T-helper 1 cell (primary cell): ENCODE results near the gene ALDH1L1.

Source experiments
- DNase-seq, 5 donors: peaks; one replicate each; pipeline ENCODE4 v3.0.0-alpha.2; 2012 to 2020
- total RNA-seq, 4 donors: gene quantifications; one replicate each; lab custom pipeline; 2026; lab: John Stamatoyannopoulos, UW

Gene ALDH1L1
- total RNA-seq = 0 reads per million in 4 donors

DNA sequence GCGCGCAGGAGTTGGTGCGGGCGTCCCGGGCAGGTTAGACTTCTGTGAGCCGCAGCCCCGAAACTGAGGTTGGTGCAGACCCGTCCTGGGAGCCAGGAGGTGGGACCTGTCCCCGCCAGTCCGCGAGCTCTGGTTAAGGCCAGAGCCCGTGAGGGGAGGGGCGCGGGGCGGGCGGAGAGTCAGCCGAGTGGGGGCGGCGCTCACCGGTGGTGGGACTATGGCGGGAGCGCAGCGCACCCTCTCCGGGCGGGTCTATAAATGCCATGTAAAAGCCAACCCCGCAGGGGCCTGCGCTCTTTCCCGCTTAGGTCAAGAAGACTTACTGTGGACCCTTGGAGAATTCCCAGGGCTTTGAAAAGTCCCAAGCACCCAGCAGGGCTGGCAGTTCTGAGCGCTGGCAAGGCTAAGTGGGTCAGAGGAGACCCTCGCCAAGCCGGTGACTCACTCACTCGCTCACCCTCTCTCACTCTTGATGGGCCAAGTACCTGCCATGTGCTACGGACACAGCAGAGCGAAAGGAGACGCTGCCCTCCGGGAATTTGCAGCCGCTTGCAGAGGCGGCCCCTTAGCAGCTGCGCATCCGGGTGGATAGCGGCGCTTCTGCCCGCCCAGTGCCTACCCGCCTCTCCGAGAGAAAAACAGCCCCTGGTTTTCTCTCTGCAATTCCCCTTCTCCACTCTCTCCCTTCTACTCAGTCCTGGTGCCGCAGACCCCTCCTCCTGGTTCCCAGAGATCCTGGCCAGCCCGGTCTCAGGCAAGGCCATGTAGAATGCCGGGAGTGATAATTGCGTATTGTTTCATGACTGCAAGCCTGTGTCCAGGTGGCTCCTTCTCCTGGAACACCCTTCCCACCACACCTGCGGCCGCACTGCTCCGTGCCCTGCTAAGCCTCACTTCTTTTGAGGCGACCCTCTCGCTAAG is at the start of gene ALDH1L1:
ALDH1L1 (minus strand) TSS at position 110 of the 921 bp plus-strand sequence. CDS start 19,607 bp downstream, outside the sequence.
- DNase-seq = no peak

GRCh38 chr3:126226374-126226773 is 46.0 kb upstream of the ALDH1L1 start:
- no peak for DNase-seq

GRCh38 chr3:126216416-126216815 is 36.0 kb upstream of the ALDH1L1 start:
- DNase-seq = no peak

DNA sequence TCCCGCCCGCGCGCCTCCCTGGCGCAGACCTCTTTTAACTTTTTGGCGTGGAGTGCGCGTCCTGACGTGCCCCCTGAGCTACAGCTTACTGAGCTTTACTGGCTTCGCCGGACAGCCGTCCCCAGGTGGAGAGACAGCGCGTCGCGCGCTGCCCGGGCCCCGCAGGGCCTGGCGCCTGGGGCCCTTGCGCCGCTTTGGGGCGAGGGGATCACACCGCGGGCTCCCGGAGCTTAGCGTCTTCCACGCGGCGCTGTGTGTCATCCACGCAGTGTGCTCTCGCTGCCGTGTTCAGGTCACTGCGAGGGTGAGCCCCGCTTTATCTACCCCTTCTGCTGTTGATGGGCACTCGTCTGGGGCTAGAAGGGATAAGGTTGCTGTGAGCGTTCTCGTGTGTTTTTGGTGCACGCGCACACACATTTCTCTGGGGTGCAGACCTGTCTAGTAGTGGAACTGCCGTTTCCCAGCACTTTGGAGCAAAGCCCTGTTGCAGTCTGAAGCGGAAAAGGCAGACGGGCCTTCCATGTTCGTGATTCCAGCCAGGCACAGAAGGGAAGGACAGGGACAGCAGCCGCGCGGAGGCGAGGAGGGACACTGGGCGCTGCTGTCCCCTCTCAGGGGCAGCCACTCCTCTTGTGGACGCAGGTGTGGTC is 33.1 kb upstream of the ALDH1L1 start:
- DNase-seq = no peak

DNA sequence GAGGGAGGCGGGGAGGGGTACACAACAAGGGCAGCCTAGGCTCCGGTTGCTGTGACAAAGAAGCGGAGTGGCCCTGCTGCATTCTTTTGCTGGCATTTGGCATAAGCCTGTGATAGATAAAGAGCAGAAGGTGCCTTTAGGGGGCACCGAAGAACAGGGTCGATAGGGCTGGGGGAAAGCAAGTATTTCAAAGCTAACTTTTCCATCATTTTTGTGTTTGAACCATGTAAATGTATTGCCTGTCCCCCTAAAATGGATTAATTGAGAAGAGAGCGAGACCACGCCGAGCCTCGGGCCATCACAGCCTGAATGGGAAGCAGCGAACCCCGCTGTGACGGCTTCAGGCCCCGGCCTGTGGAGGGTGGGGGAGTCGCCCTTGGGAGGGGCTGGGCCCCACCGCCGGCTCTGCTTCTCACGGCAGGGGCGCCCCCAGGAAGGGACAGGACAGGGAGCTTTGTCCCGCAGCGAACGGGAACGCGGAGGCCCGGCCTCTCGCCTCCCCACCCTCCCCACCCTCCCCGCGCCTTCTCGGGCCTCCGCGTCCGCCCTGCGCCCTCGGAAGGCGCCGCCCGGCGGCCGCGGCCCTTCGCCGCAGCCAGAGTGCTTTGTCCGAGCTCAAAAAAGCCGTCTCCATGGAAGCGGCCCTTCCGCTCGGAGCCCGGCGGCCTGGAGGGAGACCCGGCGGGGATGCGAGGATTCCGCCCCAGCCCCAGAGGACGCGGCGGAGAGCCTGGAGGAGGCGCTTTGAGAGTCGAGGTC is 32.4 kb upstream of the ALDH1L1 start:
- no peak for DNase-seq

GRCh38 chr3:126212250-126212619 is 31.8 kb upstream of the ALDH1L1 start:
- DNase-seq = no peak

DNA sequence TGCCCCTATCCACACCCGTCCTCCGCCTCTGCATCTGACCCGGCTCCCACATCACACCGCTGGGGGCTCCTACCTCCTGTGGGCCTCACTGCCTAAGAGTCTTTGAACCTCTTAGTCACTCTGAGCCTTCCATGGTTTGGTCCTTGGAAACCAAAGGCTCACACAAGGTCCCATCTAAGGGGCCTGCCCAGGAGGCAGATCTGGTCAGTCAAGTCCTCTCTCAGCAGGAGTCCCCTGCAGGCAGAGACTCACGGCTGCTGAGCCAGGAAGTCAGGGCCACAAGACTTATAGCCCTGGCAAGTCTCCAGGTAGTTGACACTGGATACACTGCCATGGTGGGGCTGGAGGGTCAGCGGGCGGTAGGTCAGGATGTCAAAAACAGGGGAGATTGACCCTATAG is 31.2 kb upstream of the ALDH1L1 start:
- DNase-seq = no peak

- no peak for DNase-seq
Measured at GRCh38 chr3:126210606-126211005, 30.2 kb upstream of the ALDH1L1 start.

- DNase-seq = no peak
Measured at GRCh38 chr3:126209741-126210140, 29.4 kb upstream of the ALDH1L1 start.

DNA sequence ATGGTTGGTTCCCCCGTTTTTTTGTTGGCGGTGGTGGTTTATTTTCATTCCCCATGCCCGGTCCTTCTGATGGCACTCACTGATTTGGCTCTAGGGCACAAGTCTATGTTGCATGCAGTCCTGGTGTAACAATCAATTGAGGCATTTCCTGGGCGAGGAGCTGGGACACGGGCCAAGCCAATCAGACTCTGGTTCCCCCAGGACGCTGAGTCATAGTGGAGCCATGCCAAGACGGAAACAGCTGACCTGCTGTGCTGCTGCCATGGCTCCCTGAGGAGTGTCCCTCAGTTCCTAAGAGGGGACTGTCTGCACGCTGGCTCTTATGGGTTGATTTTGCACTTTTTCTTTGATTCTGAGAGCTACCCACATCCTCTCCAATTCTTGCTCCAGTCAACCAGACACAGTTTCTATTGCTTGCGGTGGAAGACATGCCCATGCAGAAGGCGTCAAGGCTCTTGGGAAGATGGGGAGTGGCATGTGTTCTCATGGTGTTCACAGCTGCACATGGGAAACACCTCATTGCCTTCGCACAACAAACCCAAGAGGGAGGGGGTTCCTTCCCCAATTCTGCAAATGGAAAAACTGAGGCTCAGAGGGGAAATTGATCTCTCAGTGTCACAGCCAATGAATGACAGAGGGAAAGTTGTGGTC is 28.3 kb upstream of the ALDH1L1 start:
- no peak for DNase-seq

- no peak for DNase-seq
Measured at GRCh38 chr3:126208182-126208581, 27.8 kb upstream of the ALDH1L1 start.

DNA sequence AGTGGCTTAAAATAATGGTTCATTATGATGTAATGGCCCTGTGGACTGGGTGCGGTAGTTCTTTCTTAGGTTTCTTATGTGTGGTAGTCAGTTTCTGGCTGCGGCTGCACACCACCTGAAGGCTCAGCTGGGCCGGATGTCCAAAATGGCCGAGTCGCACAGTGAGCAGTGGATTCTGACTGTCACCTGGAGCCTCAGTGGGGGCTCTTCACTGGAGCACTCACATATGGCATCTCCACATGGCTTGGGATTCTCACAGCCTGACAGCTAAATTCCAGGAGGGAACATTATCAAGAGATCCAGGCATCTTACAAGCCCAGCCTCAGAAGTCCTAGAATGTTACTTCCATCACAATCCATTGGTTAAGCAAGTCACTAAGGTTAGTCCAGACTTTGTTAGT is 26.8 kb upstream of the ALDH1L1 start:
- DNase-seq = no peak

GRCh38 chr3:126205717-126206655 is 25.6 kb upstream of the ALDH1L1 start:
- DNase-seq = no peak

- no peak for DNase-seq
Measured at GRCh38 chr3:126202680-126203079, 22.3 kb upstream of the ALDH1L1 start.

DNA sequence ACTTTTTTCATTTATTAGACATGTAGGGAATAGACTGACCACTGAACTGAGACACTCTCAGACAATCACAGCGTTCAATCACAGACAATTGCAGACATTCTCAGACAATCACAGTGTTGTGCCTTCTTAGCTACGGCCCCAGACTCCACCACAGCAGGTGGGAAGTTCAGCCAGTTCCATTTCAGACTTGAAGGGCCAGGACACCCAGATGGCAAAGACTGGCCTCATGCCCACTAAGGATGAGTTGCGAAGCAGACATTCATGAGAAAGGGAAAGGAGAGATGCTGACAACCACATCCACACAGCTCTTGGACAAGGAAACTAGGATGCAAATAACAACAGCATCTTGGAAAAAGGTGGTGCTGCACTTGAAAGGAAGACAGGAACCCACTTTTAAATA is 21.9 kb upstream of the ALDH1L1 start:
- no peak for DNase-seq

- no peak for DNase-seq
Measured at GRCh38 chr3:126201168-126201567, 20.8 kb upstream of the ALDH1L1 start.

GRCh38 chr3:126200534-126200933 is 20.1 kb upstream of the ALDH1L1 start:
- no peak for DNase-seq

DNA sequence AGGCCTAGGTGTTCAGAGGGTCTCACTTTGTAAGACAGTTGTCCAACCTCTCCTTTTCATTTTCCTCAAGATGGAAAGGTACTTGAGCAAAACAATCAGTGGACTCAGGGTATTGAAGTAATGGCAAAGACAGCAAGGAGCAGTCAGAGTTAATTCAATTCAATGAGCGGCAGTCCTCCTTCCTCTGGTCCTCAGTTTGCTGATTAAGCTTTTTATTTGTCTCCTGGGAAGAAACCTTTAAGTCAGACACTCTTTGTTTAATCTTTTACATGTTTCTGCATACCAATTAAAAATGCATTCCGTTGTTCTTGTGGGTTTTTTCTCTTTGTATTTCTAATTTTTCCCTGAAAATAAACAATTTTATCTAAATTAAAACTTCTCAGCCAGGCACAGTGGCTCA is 18.9 kb upstream of the ALDH1L1 start:
- DNase-seq = no peak

GRCh38 chr3:126197854-126198584 is 17.6 kb upstream of the ALDH1L1 start:
- peak in 2 of 5 donors; percentile 3 to 9 for DNase-seq

DNA sequence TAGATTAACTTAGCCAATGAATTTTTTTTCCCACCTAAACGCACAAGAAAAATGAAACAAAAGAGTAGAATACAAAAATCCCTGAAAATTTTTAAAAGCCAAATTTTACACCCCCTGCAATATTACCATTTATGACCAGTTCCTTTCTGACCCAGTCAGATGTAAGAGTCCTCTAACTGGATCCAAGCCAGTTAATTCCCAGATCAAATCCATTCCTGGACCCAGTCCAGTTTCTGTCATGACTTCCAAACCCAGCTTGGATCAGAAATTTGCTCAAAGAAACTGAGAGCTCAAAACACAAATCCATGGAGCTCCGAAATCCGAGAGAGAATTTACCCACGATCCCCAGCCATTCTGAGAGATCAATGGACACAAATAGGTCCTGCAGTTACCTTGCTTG is 17.0 kb upstream of the ALDH1L1 start:
- DNase-seq = no peak
